Endothelial cell of umbilical vein (primary cell): ENCODE data around the gene PCNA. TPM values are rescaled to one million over a fixed set of nuclear protein-coding genes. Genes with fewer than 3 reads are reported as not detected.

Experiments used
- BruUV-seq: library from RNA; stranded (reverse); fragments of 400-500 nt; replicated peaks from 2 replicates; lab custom pipeline; 2021; lab: Mats Ljungman, UMichigan
- CTCF ChIA-PET: fragments of 300-600, 350-600 bp; sonication (Branson Sonifier 250); formaldehyde crosslinking; loops from one replicate; lab custom pipeline; 2021; ENCODE audit warnings: antibody characterized with exemption, inconsistent platforms; lab: Charles Lee
- POLR2A ChIA-PET: fragments of 300-600, 350-600 bp; sonication (Branson Sonifier 250); formaldehyde crosslinking; loops from one replicate; lab custom pipeline; 2021; ENCODE audit warnings: antibody characterized with exemption, inconsistent platforms; lab: Charles Lee
- DNase-seq: peaks from one replicate; pipeline ENCODE4 v3.0.0-alpha.2; 2011; ENCODE audit warnings: low read depth, low spot score
- FAIRE-seq: peaks from 2 replicates; lab custom pipeline; 2011; peaks lifted over from hg19 to GRCh38; lab: Jason Lieb, UNC
- H2AFZ ChIP-seq: 2 replicates; pipeline ENCODE4 v1.6.0; 2012; ENCODE audit warnings: low read depth, low read length, control low read depth, inconsistent platforms
- H3K27ac ChIP-seq: 2 replicates; pipeline ENCODE4 v1.5.1; 2011; ENCODE audit warnings: low read depth, mild to moderate bottlenecking, control low read depth, low read length, moderate library complexity; ENCODE audit not compliant: insufficient read depth
- H3K27me3 ChIP-seq, 2 experiments: 2 replicates each; pipeline versions ENCODE4 v1.6.0 to v1.6.1; 2011; ENCODE audit warnings: low read length in 2 of 2, mixed read lengths in 1 of 2; ENCODE audit not compliant: control insufficient read depth in 2 of 2, insufficient read depth in 2 of 2
- H3K36me3 ChIP-seq, 2 experiments: 2 replicates in 1 of 2; 3 replicates in 1 of 2; pipeline ENCODE4 v1.5.1; 2011; ENCODE audit warnings: low read length in 2 of 2, mild to moderate bottlenecking in 1 of 2, moderate library complexity in 1 of 2; ENCODE audit not compliant: control insufficient read depth in 2 of 2, insufficient read depth in 2 of 2; ENCODE audit errors: extremely low read depth in 1 of 2
- H3K4me1 ChIP-seq: 3 replicates; pipeline ENCODE4 v1.5.1; 2011; ENCODE audit warnings: mild to moderate bottlenecking, low read length; ENCODE audit not compliant: control insufficient read depth, insufficient read depth; ENCODE audit errors: extremely low read depth
- H3K4me2 ChIP-seq: 2 replicates; pipeline ENCODE4 v1.6.1; 2011; ENCODE audit warnings: low read length, control low read depth, mixed read lengths; ENCODE audit not compliant: insufficient read depth
- H3K4me3 ChIP-seq, 3 experiments: fragments of 200-600 bp in 1 of 3; sonication (generic), shearing (Covaris generic) in 1 of 3; replicated peaks in 1 of 3; 2 replicates each; pipeline ENCODE4 v1.5.1; 2011 to 2016; ENCODE audit warnings: control low read depth in 3 of 3, low read length in 3 of 3, mild to moderate bottlenecking in 2 of 3, inconsistent platforms in 1 of 3, low read depth in 1 of 3, moderate library complexity in 1 of 3; ENCODE audit not compliant: insufficient read depth in 1 of 3
- H3K79me2 ChIP-seq: 2 replicates; pipeline ENCODE4 v1.6.0; 2012; ENCODE audit warnings: low read length, inconsistent platforms; ENCODE audit not compliant: control insufficient read depth, insufficient read depth
- H3K9ac ChIP-seq: replicated peaks from 2 replicates; pipeline ENCODE3; 2011; ENCODE audit warnings: low read length, control low read depth; ENCODE audit not compliant: insufficient read depth; ENCODE audit errors: extremely low read depth
- H3K9me1 ChIP-seq: replicated peaks from 3 replicates; pipeline ENCODE4 v1.6.0; 2011; ENCODE audit warnings: mild to moderate bottlenecking, low read length; ENCODE audit not compliant: control insufficient read depth, insufficient read depth; ENCODE audit errors: extremely low read depth
- H3K9me3 ChIP-seq: replicated peaks from 2 replicates; pipeline ENCODE4 v1.5.1; 2012; ENCODE audit warnings: low read length, inconsistent platforms; ENCODE audit not compliant: control insufficient read depth, insufficient read depth
- H4K20me1 ChIP-seq: replicated peaks from 2 replicates; pipeline ENCODE3; 2011; ENCODE audit warnings: mild to moderate bottlenecking, low read length; ENCODE audit not compliant: control insufficient read depth, insufficient read depth; ENCODE audit errors: extremely low read depth
- EZH2 ChIP-seq: IDR thresholded peaks from 2 replicates; pipeline ENCODE4 v1.6.1; 2012; ENCODE audit warnings: borderline replicate concordance, low read depth, mild to moderate bottlenecking, moderate library complexity, low read length, inconsistent platforms; ENCODE audit not compliant: severe bottlenecking
- FOS ChIP-seq: IDR thresholded peaks from 2 replicates; pipeline ENCODE4 v1.6.1; 2011; ENCODE audit warnings: mild to moderate bottlenecking, low read length, moderate library complexity, borderline replicate concordance; ENCODE audit not compliant: insufficient read depth
- GATA2 ChIP-seq: IDR thresholded peaks from 2 replicates; pipeline ENCODE4 v1.7.0; 2011; ENCODE audit warnings: low read depth, mild to moderate bottlenecking, moderate library complexity, mixed read lengths, low read length; ENCODE audit not compliant: insufficient read length, insufficient read depth
- JUN ChIP-seq: IDR thresholded peaks from 2 replicates; pipeline ENCODE4 v1.6.1; 2011; ENCODE audit warnings: borderline replicate concordance, low read depth; ENCODE audit not compliant: insufficient read length, insufficient read depth
- MYC ChIP-seq: IDR thresholded peaks from one replicate; pipeline ENCODE4 v1.6.1; 2011; ENCODE audit warnings: mild to moderate bottlenecking, low read depth, low read length
- POLR2A ChIP-seq: IDR thresholded peaks from 2 replicates; pipeline ENCODE4 v1.6.1; 2012; ENCODE audit warnings: low read depth, mild to moderate bottlenecking, control low read depth, low read length
- POLR2AphosphoS5 ChIP-seq: IDR thresholded peaks from 2 replicates; pipeline ENCODE4 v1.6.1; 2012; ENCODE audit warnings: low read depth, mild to moderate bottlenecking, control low read depth, low read length, moderate library complexity; ENCODE audit not compliant: insufficient read depth
- dilution Hi-C: fragments of 300-500 bp; cut with MboI; formaldehyde crosslinking; loops from one replicate; pipeline ENCODE4 v1.15.0; 2019; ENCODE audit warnings: low sequenced_read_pairs; ENCODE audit not compliant: extremely low pct_ligation_motif_present
- intact Hi-C: fragments of 100-400 bp; cut with micrococcal nuclease; formaldehyde crosslinking; loops from one replicate; pipeline ENCODE4 v1.10.0; 2022
- polyA plus RNA-seq, 4 experiments: library from polyadenylated mRNA; depleted of rRNA in 3 of 4; stranded (reverse) in 3 of 4; unstranded in 1 of 4; fragments of >200 nt; gene quantifications; 2 replicates each; pipeline versions ENCODE4 v1.2.1 to v1.2.3, GENCODE V29; 2011 to 2012; ENCODE audit warnings: missing spikeins in 1 of 4
- total RNA-seq: library from RNA; stranded (reverse); gene quantifications from 2 replicates; pipeline ENCODE4 v1.2.3, GENCODE V29; 2021
- TF ChIP-seq, protein P1 (sequence below): IDR thresholded peaks from 2 replicates; pipeline ENCODE4 v1.6.1; 2011; ENCODE audit not compliant: insufficient read depth, insufficient read length
- TF ChIP-seq, protein P2 (sequence below), 2 donors: IDR thresholded peaks; 1 replicate in 1 of 2; 2 replicates in 1 of 2; pipeline ENCODE4 v1.5.1; 2011; ENCODE audit warnings: low read length in 2 of 2, mild to moderate bottlenecking in 2 of 2, moderate library complexity in 2 of 2, control low read depth in 1 of 2, inconsistent platforms in 1 of 2, low read depth in 1 of 2; ENCODE audit not compliant: insufficient read depth in 1 of 2; ENCODE audit errors: extremely low read depth in 1 of 2

Gene PCNA
- total and polyA plus RNA-seq, 2 donors (not counting 3 experiments of a cell fraction or from before 2014, with no cell fraction given), result 175 to 295 TPM

DNA sequence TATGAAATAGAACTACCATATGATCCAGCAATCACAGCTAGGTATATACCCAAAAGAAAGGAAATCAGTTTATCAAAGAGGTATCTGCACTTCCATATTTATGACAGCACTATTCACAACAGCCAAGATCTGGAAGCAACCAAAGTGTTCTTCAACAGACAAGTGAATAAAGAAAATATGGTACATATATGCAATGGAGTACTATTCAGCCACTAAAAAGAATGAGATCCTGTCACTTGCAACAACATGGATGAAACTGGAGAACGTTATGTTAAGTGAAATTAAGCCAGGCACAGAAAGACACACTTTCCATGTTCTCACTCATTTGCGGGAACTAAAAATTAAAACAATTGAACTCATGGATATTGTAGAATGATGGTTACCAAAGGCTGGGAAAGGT is 15.3 kb downstream of the PCNA start:
- intact Hi-C loops (loop anchor here (5.0 kb wide), 1 partner anchor 362 kb away; no protein-coding TSS in a partner anchor), dilution Hi-C loops (no loop called here)
- POLR2A ChIA-PET, result no interaction called here
- BruUV-seq, result no TSS peak
- no peak overlapping the region for H3K27ac ChIP-seq
- DNase-seq (no peak), FAIRE-seq (no peak)
- H3K9me1 ChIP-seq, result no peaks in the 10 kb centered on the region
- no peaks in the 10 kb centered on the region for H3K4me1 ChIP-seq
- no peak overlapping the region for H2AFZ ChIP-seq
- no peaks in the 10 kb centered on the region for H4K20me1 ChIP-seq
- H3K36me3 ChIP-seq, result peaks cover 5 to 11% of the 10 kb centered on the region in 2 experiments
- no peaks in the 10 kb centered on the region for H3K9me3 ChIP-seq
- no peak overlapping the region for H3K4me3 ChIP-seq
- TF ChIP-seq POLR2A, result no peak
- TF ChIP-seq, protein P1, sequence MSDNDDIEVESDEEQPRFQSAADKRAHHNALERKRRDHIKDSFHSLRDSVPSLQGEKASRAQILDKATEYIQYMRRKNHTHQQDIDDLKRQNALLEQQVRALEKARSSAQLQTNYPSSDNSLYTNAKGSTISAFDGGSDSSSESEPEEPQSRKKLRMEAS, result no peak
- no peak for TF ChIP-seq EZH2
- no peak for TF ChIP-seq GATA2
- TF ChIP-seq, protein P2, sequence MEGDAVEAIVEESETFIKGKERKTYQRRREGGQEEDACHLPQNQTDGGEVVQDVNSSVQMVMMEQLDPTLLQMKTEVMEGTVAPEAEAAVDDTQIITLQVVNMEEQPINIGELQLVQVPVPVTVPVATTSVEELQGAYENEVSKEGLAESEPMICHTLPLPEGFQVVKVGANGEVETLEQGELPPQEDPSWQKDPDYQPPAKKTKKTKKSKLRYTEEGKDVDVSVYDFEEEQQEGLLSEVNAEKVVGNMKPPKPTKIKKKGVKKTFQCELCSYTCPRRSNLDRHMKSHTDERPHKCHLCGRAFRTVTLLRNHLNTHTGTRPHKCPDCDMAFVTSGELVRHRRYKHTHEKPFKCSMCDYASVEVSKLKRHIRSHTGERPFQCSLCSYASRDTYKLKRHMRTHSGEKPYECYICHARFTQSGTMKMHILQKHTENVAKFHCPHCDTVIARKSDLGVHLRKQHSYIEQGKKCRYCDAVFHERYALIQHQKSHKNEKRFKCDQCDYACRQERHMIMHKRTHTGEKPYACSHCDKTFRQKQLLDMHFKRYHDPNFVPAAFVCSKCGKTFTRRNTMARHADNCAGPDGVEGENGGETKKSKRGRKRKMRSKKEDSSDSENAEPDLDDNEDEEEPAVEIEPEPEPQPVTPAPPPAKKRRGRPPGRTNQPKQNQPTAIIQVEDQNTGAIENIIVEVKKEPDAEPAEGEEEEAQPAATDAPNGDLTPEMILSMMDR (IDR thresholded peaks at IDR 0.05; ENCODE audit: extremely low read depth in 1 of 2, insufficient read depth in 1 of 2, low read depth in 1 of 2, low read length in 2 of 2), result no peak
- TF ChIP-seq JUN, result no peak
- TF ChIP-seq FOS, result no peak
- no peak for TF ChIP-seq POLR2AphosphoS5
- no peak for TF ChIP-seq MYC
- H3K79me2 ChIP-seq, result peaks cover 2% of the 10 kb centered on the region
- no peak overlapping the region for H3K9ac ChIP-seq
- CTCF ChIA-PET, result interaction anchor here (1.3 to 1.7 kb wide), 4 partner anchors 48 to 491 kb away, joined by 3 to 6 read pairs (median 4); no protein-coding TSS in a partner anchor
- no peaks in the 10 kb centered on the region for H3K27me3 ChIP-seq
- H3K4me2 ChIP-seq, result no peak overlapping the region
